GM10266 (cell line): ENCODE measurements around the gene LMNTD1.

ENCODE experiments used
- DNase-seq: peaks from one replicate; pipeline ENCODE4 v3.0.0; 2012; ENCODE audit errors: extremely low spot score
- TF ChIP-seq, protein P1 (sequence below): IDR thresholded peaks from 2 replicates; pipeline ENCODE4 v1.5.1; 2012; ENCODE audit warnings: mild to moderate bottlenecking, low read depth; ENCODE audit not compliant: control insufficient read depth, insufficient read depth; ENCODE audit errors: missing control alignments

LMNTD1 gene

DNA sequence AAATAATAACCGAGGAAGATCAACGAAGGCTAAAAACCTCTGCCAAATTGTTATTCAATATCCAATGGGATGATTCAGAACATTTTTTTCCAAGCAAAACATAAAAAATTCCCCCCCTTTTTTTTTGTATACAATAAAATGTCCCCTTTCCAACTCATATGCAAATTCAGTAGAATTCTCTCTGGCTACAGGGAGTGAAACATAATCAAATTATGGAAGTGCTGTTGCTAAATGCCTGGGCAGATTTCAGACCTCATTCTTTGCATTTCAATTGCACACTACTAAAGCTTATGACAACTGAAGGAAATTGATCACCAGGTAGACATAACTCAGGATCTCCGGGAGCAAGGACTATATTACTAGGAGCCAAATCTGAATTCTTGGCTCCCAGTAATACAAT, 51.0 kb downstream of the LMNTD1 start:
- TF ChIP-seq, protein P1, sequence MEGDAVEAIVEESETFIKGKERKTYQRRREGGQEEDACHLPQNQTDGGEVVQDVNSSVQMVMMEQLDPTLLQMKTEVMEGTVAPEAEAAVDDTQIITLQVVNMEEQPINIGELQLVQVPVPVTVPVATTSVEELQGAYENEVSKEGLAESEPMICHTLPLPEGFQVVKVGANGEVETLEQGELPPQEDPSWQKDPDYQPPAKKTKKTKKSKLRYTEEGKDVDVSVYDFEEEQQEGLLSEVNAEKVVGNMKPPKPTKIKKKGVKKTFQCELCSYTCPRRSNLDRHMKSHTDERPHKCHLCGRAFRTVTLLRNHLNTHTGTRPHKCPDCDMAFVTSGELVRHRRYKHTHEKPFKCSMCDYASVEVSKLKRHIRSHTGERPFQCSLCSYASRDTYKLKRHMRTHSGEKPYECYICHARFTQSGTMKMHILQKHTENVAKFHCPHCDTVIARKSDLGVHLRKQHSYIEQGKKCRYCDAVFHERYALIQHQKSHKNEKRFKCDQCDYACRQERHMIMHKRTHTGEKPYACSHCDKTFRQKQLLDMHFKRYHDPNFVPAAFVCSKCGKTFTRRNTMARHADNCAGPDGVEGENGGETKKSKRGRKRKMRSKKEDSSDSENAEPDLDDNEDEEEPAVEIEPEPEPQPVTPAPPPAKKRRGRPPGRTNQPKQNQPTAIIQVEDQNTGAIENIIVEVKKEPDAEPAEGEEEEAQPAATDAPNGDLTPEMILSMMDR = no peak
- no peak for DNase-seq

- TF ChIP-seq, protein P1 = no peak
- DNase-seq = no peak
These were observed 51.5 kb downstream of the LMNTD1 start for GRCh38 chr12:25501549-25501948.

DNA sequence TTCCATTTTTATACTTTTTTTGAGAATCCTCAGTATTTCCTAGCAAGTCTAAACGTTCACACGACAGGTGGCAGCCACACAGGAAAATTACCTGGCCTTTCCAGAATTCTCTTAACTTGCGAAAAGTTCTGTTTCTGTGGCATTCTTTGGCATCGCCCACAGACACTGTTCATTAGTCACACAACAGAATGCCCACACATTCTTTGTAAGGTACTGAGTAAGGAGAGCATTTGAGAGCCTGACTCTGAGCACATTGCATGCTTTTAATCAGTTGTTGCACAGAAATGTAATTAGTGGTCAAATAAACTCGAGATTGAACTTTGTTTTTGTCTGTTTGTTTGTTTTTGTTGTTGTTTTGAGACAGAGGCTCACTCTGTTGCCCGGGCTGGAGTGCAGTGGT, 52.4 kb downstream of the LMNTD1 start:
- TF ChIP-seq, protein P1 = no peak
- DNase-seq = no peak

GRCh38 chr12:25497021-25497420, 56.1 kb downstream of the LMNTD1 start:
- TF ChIP-seq, protein P1 = no peak
- DNase-seq = no peak

- no peak for DNase-seq
- TF ChIP-seq, protein P1 = no peak
These were observed 56.9 kb downstream of the LMNTD1 start for GRCh38 chr12:25496098-25496587.

DNA sequence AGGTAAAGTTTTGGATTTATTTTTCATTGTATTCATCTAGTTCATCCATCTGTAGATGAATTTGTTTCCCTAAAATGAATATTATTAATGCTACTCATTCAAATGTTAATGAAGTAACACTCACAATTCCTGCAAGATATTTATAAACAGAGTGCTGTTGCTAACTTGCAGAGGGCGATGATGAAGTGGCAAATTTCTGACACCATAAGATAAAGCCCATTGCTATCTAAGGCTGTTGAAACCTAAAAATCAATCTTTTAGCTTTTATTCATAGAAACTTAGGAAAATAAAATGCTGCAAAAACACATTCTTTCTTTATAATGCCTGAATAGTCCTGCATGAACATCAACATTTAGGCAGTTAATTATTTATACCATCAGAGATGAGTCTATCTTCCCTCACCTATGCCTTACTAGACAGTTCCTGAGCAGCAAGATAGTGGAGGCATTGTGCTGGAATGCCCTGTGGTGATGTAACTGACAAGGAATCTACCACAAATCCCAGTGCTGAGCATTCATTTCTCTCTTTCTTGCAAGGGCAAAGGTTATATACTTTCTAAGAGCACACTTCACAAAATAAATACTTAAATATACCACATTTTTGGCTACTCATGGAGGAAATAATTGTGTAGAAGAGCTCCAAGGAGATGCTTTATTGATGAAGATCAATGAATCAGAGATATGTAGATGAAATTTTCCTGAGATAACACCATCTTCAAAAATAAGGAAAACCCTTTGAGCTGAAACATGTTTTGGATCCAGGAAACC, 57.6 kb downstream of the LMNTD1 start:
- TF ChIP-seq, protein P1 = no peak
- no peak for DNase-seq

DNA sequence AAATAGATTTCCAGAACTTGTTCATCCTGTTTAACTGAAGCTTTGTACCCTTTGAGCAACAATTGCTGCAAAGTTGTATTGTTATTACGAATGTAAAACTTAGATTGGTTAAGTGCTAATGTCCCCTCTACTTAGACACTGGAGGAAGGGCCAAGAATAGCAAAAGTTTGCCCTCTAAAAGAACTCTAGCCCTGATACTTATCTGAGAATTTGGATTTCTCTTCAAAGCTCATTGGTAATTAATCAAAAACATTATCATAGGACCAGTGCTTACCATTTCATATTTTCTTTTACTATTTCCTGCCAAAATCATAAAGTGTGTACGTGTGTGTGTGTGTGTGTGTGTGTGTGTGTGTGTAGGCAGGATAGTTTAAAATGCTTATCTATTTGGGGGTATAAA, 58.2 kb downstream of the LMNTD1 start:
- TF ChIP-seq, protein P1 = no peak
- DNase-seq = no peak
